Lung microvascular endothelial cell (primary cell): Measurements from ENCODE around the gene MESD. TPM values are rescaled to one million over a fixed set of nuclear protein-coding genes. Genes with fewer than 3 reads are reported as not detected.

Experiments
- DNase-seq, 2 donors: peaks; one replicate each; pipeline versions ENCODE4 v3.0.0 to v3.0.0-alpha.2; 2010; ENCODE audit warnings: low read depth in 2 of 2
- total RNA-seq: library from RNA; depleted of rRNA; stranded (reverse); fragments of >200 nt; gene quantifications from 2 replicates; pipeline ENCODE4 v1.2.1, GENCODE V29; 2014

The MESD gene
- total RNA-seq, 1 donor from 2014 or later, result 13.3 TPM

- DNase-seq, result no peak
Measured at GRCh38 chr15:81015621-81016488, 26.2 kb upstream of the MESD start.

GRCh38 chr15:81014446-81015093, 25.0 kb upstream of the MESD start:
- DNase-seq, result no peak

GRCh38 chr15:81013396-81013929, 23.8 kb upstream of the MESD start:
- no peak for DNase-seq

- no peak for DNase-seq
Measured at GRCh38 chr15:81012588-81012987, 23.0 kb upstream of the MESD start.

- DNase-seq, result peak in 1 of 2 donors; percentile 25
Measured at GRCh38 chr15:81011593-81011992, 22.0 kb upstream of the MESD start.

GRCh38 chr15:81010086-81010485, 20.5 kb upstream of the MESD start:
- no peak for DNase-seq

GRCh38 chr15:81008312-81008711, 18.7 kb upstream of the MESD start:
- no peak for DNase-seq

GRCh38 chr15:81007428-81008064, 17.9 kb upstream of the MESD start:
- peak in 1 of 2 donors; percentile 50 for DNase-seq

GRCh38 chr15:81006124-81006523, 16.5 kb upstream of the MESD start:
- DNase-seq, result no peak

GRCh38 chr15:81003097-81003350, 13.4 kb upstream of the MESD start:
- no peak for DNase-seq

GRCh38 chr15:81002331-81003096, 12.9 kb upstream of the MESD start:
- DNase-seq, result peak; percentile 51 to 70

- DNase-seq, result no peak
Measured at GRCh38 chr15:81002009-81002330, 12.4 kb upstream of the MESD start.

GRCh38 chr15:81001152-81002008, 11.8 kb upstream of the MESD start:
- DNase-seq, result peak; percentile 68 to 71

GRCh38 chr15:81000624-81001151, 11.1 kb upstream of the MESD start, which contains the start of gene TLNRD1:
Gene TLNRD1, plus strand, starts transcription at chr15:81000923. Its CDS starts 1,349 bp downstream, at chr15:81002272.
- peak; percentile 91 to 94 for DNase-seq

- DNase-seq, result peak in 1 of 2 donors; percentile 45
Measured at GRCh38 chr15:81000144-81000623, 10.6 kb upstream of the MESD start.

GRCh38 chr15:80999623-81000036, 10.0 kb upstream of the MESD start:
- DNase-seq, result no peak

- no peak for DNase-seq
Measured at GRCh38 chr15:80998251-80998650, 8.6 kb upstream of the MESD start.

- no peak for DNase-seq
Measured at GRCh38 chr15:80997692-80998091, 8.1 kb upstream of the MESD start.

GRCh38 chr15:80996247-80996646, 6.6 kb upstream of the MESD start:
- peak; percentile 44 to 46 for DNase-seq

- DNase-seq, result no peak
Measured at GRCh38 chr15:80992441-80992840, 2.8 kb upstream of the MESD start.
